ENCODE results near the gene DDHD1. TPM values are rescaled to one million over a fixed set of nuclear protein-coding genes. Genes with fewer than 3 reads are reported as not detected.

Gene DDHD1
- total and polyA plus RNA-seq, 2 experiments from 2014 or later = 6.2 to 18.8 TPM

DNA sequence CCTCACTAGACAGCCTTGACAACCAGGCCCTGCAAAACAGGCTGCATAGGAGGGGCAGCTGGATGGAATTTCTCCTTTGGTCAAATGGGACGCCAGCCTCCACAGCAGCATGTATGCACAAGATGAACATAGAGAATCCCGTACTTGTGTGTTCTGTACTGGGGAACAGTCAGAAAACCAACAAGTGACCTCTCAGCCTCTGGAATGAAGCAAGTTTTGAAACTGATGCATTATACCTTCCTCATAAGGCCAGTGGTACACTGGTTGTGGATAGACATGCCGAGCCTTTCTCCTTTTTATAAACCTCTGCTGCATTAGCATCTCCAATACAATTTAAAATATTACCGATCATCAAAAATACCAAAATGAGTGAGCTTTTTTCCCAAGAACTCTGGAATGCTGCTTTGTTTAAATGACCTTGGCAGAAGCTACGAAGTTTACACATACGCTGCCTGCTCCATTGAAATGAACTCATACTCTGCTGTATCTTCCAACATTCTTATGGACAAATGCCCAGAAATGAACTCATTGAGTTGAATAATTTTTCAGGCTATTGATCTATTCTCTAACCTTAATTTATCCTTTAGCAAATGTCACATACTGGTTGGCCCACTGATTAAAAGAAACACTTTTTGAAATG, 154.6 kb downstream of the DDHD1 start:
- Histone ChIP-seq H3K9me3 (ENCODE audit: low read depth) (no peaks in the 10 kb centered on the region), H3K4me1 (ENCODE audit: insufficient read depth) (no peaks in the 10 kb centered on the region), H3K4me3 (no peak overlapping the region), H3K9me2 (replicated peaks; ENCODE audit: insufficient read depth) (no peaks in the 10 kb centered on the region), H2AFZ (no peak overlapping the region), H3K27ac (no peak overlapping the region), H3K79me2 (no peaks in the 10 kb centered on the region), H3K4me2 (no peak overlapping the region), H3K36me3 (replicated peaks; ENCODE audit: insufficient read depth, low read depth) (no peaks in the 10 kb centered on the region), H3K27me3 (no peaks in the 10 kb centered on the region), H4K20me1 (ENCODE audit: insufficient read depth, poor library complexity, severe bottlenecking) (no peaks in the 10 kb centered on the region)
- WGBS (ENCODE audit: low lambda C conversion rate, missing lambda C conversion rate) = 75% methylated on average over 6 of the region's 6 CpGs
- no peak for DNase-seq (ENCODE audit: low spot score)
- TF ChIP-seq EZH2phosphoT487 (IDR thresholded peaks at IDR 0.05; ENCODE audit: low read depth, severe bottlenecking, unreplicated experiment) (no peak), EZH2 (IDR thresholded peaks at IDR 0.05; ENCODE audit: borderline replicate concordance) (no peak)
- TF ChIP-seq, protein P1, sequence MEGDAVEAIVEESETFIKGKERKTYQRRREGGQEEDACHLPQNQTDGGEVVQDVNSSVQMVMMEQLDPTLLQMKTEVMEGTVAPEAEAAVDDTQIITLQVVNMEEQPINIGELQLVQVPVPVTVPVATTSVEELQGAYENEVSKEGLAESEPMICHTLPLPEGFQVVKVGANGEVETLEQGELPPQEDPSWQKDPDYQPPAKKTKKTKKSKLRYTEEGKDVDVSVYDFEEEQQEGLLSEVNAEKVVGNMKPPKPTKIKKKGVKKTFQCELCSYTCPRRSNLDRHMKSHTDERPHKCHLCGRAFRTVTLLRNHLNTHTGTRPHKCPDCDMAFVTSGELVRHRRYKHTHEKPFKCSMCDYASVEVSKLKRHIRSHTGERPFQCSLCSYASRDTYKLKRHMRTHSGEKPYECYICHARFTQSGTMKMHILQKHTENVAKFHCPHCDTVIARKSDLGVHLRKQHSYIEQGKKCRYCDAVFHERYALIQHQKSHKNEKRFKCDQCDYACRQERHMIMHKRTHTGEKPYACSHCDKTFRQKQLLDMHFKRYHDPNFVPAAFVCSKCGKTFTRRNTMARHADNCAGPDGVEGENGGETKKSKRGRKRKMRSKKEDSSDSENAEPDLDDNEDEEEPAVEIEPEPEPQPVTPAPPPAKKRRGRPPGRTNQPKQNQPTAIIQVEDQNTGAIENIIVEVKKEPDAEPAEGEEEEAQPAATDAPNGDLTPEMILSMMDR (IDR thresholded peaks at IDR 0.05; ENCODE audit: poor library complexity) = no peak

DNA sequence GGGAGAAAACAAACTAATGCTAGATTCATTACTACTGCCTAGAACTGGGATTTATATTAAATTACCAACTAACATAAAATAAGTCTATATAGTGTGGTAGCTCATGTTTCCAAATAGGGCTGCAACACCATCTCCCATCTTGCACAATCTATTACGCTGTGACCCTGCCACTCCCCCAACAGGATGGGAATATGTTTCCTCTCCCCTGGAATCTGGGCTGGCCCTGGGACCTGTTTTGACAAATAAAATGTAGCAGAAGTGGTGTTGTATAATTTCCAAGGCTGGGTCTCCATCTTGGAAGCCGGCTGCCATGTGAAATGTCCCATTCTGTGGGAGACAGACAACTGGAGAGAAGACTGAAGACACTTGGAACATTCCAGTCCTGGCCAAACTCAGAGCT, 156.6 kb downstream of the DDHD1 start:
- Histone ChIP-seq H3K36me3 (replicated peaks; ENCODE audit: insufficient read depth, low read depth) (no peaks in the 10 kb centered on the region), H4K20me1 (ENCODE audit: insufficient read depth, poor library complexity, severe bottlenecking) (no peaks in the 10 kb centered on the region), H3K9me3 (ENCODE audit: low read depth) (no peaks in the 10 kb centered on the region), H2AFZ (no peak overlapping the region), H3K27ac (no peak overlapping the region), H3K4me1 (ENCODE audit: insufficient read depth) (no peaks in the 10 kb centered on the region), H3K4me2 (no peak overlapping the region), H3K27me3 (no peaks in the 10 kb centered on the region), H3K4me3 (no peak overlapping the region), H3K79me2 (no peaks in the 10 kb centered on the region), H3K9me2 (replicated peaks; ENCODE audit: insufficient read depth) (no peaks in the 10 kb centered on the region)
- 92% methylated on average over 2 of the region's 2 CpGs for WGBS (ENCODE audit: low lambda C conversion rate, missing lambda C conversion rate)
- DNase-seq (ENCODE audit: low spot score) = no peak
- TF ChIP-seq, protein P1 (IDR thresholded peaks at IDR 0.05; ENCODE audit: poor library complexity) = no peak
- no peak for TF ChIP-seq EZH2 (IDR thresholded peaks at IDR 0.05; ENCODE audit: borderline replicate concordance)
- TF ChIP-seq EZH2phosphoT487 (IDR thresholded peaks at IDR 0.05; ENCODE audit: low read depth, severe bottlenecking, unreplicated experiment) = no peak

DNA sequence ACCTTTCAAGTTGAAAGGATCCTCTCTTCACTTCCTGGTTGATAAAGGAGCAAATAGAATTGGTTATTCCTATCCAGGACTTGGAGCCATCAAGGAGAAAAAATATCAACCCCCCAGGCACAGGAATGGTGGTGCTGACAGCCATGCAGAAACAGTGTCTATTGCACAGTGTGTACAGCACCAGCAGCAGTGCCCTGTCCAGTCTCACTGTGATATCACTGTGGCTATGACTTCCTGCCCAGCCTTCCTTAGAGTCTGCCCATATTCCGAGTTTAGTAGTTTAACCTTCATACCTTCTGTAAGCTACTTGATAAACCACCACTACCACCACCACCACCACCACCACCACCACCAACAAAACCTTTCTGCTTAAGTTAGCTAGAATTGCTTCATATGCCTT, 157.1 kb downstream of the DDHD1 start:
- Histone ChIP-seq H3K27ac (no peak overlapping the region), H3K27me3 (no peaks in the 10 kb centered on the region), H3K36me3 (replicated peaks; ENCODE audit: insufficient read depth, low read depth) (no peaks in the 10 kb centered on the region), H3K9me2 (replicated peaks; ENCODE audit: insufficient read depth) (no peaks in the 10 kb centered on the region), H4K20me1 (ENCODE audit: insufficient read depth, poor library complexity, severe bottlenecking) (no peaks in the 10 kb centered on the region), H3K9me3 (ENCODE audit: low read depth) (no peaks in the 10 kb centered on the region), H2AFZ (no peak overlapping the region), H3K4me1 (ENCODE audit: insufficient read depth) (no peaks in the 10 kb centered on the region), H3K4me3 (no peak overlapping the region), H3K4me2 (no peak overlapping the region), H3K79me2 (no peaks in the 10 kb centered on the region)
- DNase-seq (ENCODE audit: low spot score) = no peak
- 86% methylated on average over 1 of the region's 1 CpG for WGBS (ENCODE audit: low lambda C conversion rate, missing lambda C conversion rate)
- TF ChIP-seq EZH2 (IDR thresholded peaks at IDR 0.05; ENCODE audit: borderline replicate concordance) = no peak
- no peak for TF ChIP-seq EZH2phosphoT487 (IDR thresholded peaks at IDR 0.05; ENCODE audit: low read depth, severe bottlenecking, unreplicated experiment)
- TF ChIP-seq, protein P1 (IDR thresholded peaks at IDR 0.05; ENCODE audit: poor library complexity) = no peak
